Esophagus muscularis mucosa (tissue), 4 donors: ENCODE measurements around the gene ENOSF1. TPM values are rescaled to one million over a fixed set of nuclear protein-coding genes. Genes with fewer than 3 reads are reported as not detected.
"Not testable (repeated sequence)": the region's sequence is repeated elsewhere in the genome, so short reads cannot be mapped to it uniquely, and the experiment has no call there.

Experiments
- DNase-seq: peaks from one replicate; pipeline ENCODE4 v3.0.0-alpha.2; 2017; ENCODE audit errors: extremely low spot score
- H3K27ac ChIP-seq, 4 donors: fragments of 200-600 bp; sonication (generic); replicated peaks in 1 of 4; 1 replicate in 3 of 4; 2 replicates in 1 of 4; pipeline ENCODE4 v1.5.1; 2016 to 2019; ENCODE audit warnings: mild to moderate bottlenecking in 1 of 4
- H3K27me3 ChIP-seq, 4 donors: fragments of 200-600 bp; sonication (generic); one replicate each; pipeline versions ENCODE4 v1.5.1 to v1.6.0; 2016 to 2019
- H3K36me3 ChIP-seq, 4 donors: fragments of 200-600 bp; sonication (generic); one replicate each; pipeline ENCODE4 v1.5.1; 2016 to 2019
- H3K4me1 ChIP-seq, 4 donors: fragments of 200-600 bp; sonication (generic); one replicate each; pipeline ENCODE4 v1.5.1; 2016 to 2019
- H3K4me3 ChIP-seq, 4 donors: fragments of 200-600 bp; sonication (generic); 1 replicate in 2 of 4; 2 replicates in 2 of 4; pipeline ENCODE4 v1.5.1; 2016 to 2019; ENCODE audit warnings: mild to moderate bottlenecking in 4 of 4, moderate library complexity in 1 of 4
- H3K9me3 ChIP-seq, 4 donors: fragments of 200-600 bp; sonication (generic); 1 replicate in 3 of 4; 2 replicates in 1 of 4; pipeline ENCODE4 v1.5.1; 2016 to 2019
- EP300 ChIP-seq: sonication (generic); formaldehyde crosslinking; IDR thresholded peaks from one replicate; pipeline ENCODE4 v1.6.1; 2017; ENCODE audit warnings: antibody characterized with exemption
- POLR2A ChIP-seq: fragments of 450-650 bp; IDR thresholded peaks from one replicate; pipeline ENCODE4 v1.6.1; 2017; ENCODE audit warnings: antibody characterized with exemption, moderate library complexity, mild to moderate bottlenecking, low read depth
- POLR2AphosphoS5 ChIP-seq, 2 donors: sonication (generic); formaldehyde crosslinking; IDR thresholded peaks; one replicate each; pipeline ENCODE4 v1.6.1; 2017; ENCODE audit warnings: antibody characterized with exemption in 2 of 2
- WGBS: methylation state at CpG from one replicate; pipeline ENCODE4 v1.1.5; 2018; 5-methylcytosine and 5-hydroxymethylcytosine counted together
- intact Hi-C: fragments of 100-400 bp; cut with DNase I; formaldehyde crosslinking; loops from one replicate; pipeline ENCODE4 v1.15.1; 2023
- total RNA-seq, 4 donors: library from RNA; depleted of rRNA; stranded (reverse); fragments of >200 nt; gene quantifications; one replicate each; pipeline versions ENCODE4 v1.1.0 to v1.2.1, GENCODE V29; 2016
- TF ChIP-seq, protein P1 (sequence below), 3 experiments: fragments of 200-600 bp in 2 of 3; fragments of 450-650 bp in 1 of 3; sonication (generic) in 2 of 3; IDR thresholded peaks; one replicate each; pipeline ENCODE4 v1.5.1; 2017 to 2019; ENCODE audit warnings: antibody characterized with exemption in 3 of 3, mild to moderate bottlenecking in 2 of 3, moderate library complexity in 1 of 3

The ENOSF1 gene
- total RNA-seq, 4 donors from 2014 or later = 21.6 to 53.2 (median 26.1) TPM

DNA sequence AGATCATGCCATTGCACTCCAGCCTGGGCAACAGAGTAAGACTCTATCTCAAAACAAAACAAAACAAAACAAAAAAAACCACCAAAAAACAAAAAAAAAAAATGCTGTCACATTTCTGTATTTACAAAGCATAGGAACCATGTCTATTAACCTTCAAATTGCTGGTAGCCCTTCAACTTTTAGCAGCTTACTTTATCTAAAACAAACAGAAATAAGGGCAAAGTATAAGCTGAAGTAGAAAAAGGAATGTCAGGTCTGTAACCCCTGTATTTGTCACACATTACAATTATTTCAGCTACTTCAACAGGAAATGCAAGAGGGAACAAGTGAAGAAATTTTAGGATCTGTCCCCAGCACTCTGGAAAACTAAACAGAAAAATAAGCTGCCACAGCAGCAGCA lies 29.6 kb downstream of the ENOSF1 start:
- H3K36me3 ChIP-seq = peaks cover 0 to 83% (median 28%) of the 10 kb centered on the region in 4 donors
- H3K4me3 ChIP-seq = no peak overlapping the region
- H3K27ac ChIP-seq = no peak overlapping the region
- no peaks in the 10 kb centered on the region for H3K9me3 ChIP-seq
- intact Hi-C loops = no loop called here
- peaks cover 0 to 8% (median 0%) of the 10 kb centered on the region in 4 donors for H3K4me1 ChIP-seq
- no peaks in the 10 kb centered on the region for H3K27me3 ChIP-seq
- TF ChIP-seq, protein P1, sequence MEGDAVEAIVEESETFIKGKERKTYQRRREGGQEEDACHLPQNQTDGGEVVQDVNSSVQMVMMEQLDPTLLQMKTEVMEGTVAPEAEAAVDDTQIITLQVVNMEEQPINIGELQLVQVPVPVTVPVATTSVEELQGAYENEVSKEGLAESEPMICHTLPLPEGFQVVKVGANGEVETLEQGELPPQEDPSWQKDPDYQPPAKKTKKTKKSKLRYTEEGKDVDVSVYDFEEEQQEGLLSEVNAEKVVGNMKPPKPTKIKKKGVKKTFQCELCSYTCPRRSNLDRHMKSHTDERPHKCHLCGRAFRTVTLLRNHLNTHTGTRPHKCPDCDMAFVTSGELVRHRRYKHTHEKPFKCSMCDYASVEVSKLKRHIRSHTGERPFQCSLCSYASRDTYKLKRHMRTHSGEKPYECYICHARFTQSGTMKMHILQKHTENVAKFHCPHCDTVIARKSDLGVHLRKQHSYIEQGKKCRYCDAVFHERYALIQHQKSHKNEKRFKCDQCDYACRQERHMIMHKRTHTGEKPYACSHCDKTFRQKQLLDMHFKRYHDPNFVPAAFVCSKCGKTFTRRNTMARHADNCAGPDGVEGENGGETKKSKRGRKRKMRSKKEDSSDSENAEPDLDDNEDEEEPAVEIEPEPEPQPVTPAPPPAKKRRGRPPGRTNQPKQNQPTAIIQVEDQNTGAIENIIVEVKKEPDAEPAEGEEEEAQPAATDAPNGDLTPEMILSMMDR (IDR thresholded peaks at IDR 0.05) = no peak
- TF ChIP-seq EP300 (no peak), POLR2A (no peak), POLR2AphosphoS5 (IDR thresholded peaks at IDR 0.05) (no peak)
- no peak for DNase-seq

DNA sequence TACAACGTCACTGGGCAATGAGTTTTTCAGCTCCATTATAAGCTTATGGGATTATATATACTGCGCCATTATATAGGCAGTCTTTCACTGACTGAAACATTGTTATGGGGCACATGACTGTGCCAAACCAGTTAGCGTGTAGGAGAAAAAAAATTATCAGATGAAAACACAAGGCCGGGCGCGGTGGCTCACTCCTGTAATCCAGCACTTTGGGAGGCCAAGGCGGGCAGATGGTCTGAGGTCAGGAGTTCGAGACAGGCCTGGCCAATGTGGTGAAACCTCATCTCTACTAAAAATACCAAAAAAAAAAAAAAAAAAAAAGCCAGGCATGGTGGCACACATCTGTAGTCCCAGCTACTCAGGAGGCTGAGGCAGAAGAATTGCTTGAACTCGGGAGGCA lies 30.0 kb downstream of the ENOSF1 start:
- WGBS = 97% methylated on average over 9 of the region's 9 CpGs
- intact Hi-C loops, H3K27ac ChIP-seq, DNase-seq, H3K9me3 ChIP-seq, H3K27me3 ChIP-seq, H3K4me3 ChIP-seq: not testable (repeated sequence)
- H3K36me3 ChIP-seq = peaks cover 0 to 84% (median 30%) of the 10 kb centered on the region in 4 donors
- peaks cover 0 to 10% (median 0%) of the 10 kb centered on the region in 4 donors for H3K4me1 ChIP-seq

DNA sequence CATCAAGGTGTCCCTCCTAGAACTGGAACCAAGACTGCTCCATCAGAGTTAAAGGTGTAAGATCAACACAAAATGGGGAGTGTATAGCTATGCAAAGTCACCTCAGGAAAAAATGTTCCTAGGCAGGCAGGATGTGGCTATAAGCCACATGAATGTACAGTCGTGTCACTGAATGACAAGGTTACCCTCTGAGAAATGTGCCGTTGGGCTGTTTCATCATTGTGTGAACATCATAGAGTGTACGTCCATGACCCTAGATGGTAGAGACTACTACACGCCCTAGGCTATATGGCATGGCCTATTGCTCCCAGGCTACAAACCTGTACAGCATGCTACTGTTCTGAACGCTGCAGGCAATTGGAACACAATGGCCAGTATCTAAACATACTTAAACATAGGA lies 30.4 kb downstream of the ENOSF1 start:
- WGBS = 89% methylated on average over 5 of the region's 5 CpGs
- Histone ChIP-seq H3K27me3 (no peaks in the 10 kb centered on the region), H3K4me3 (no peak overlapping the region), H3K4me1 (peaks cover 0 to 10% (median 0%) of the 10 kb centered on the region in 4 donors), H3K36me3 (peaks cover under 1 to 84% (median 34%) of the 10 kb centered on the region in 4 donors), H3K27ac (no peak overlapping the region), H3K9me3 (no peaks in the 10 kb centered on the region)
- intact Hi-C loops = no loop called here
- TF ChIP-seq POLR2AphosphoS5 (IDR thresholded peaks at IDR 0.05) (no peak), EP300 (no peak), POLR2A (no peak)
- TF ChIP-seq, protein P1 (IDR thresholded peaks at IDR 0.05) = no peak
- no peak for DNase-seq

DNA sequence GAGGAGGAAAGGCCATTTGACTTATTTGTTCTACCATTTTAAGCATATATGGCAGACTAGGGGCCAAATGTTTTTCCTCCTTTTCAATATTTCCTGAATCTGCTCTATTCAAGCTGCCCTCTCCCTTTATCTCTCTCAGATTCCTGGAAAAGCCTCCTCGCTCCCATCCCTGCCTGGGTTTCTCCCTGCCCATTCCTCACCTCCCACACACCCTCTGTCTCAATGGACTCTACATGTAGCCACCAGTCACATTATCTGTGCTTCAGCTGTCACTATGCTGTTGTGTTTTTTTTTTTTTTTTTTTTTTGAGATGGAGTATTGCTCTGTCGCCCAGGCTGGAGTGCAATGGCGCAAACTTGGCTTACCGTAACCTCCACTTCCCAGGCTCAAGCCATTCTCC lies 32.0 kb downstream of the ENOSF1 start:
- Histone ChIP-seq H3K4me3 (no peak overlapping the region), H3K27ac (no peak overlapping the region), H3K27me3 (no peaks in the 10 kb centered on the region), H3K9me3 (no peaks in the 10 kb centered on the region), H3K4me1 (peaks cover 0 to 10% (median 0%) of the 10 kb centered on the region in 4 donors), H3K36me3 (peaks cover 5 to 81% (median 41%) of the 10 kb centered on the region in 4 donors)
- 99% methylated on average over 4 of the region's 4 CpGs for WGBS
- no peak for TF ChIP-seq POLR2AphosphoS5 (IDR thresholded peaks at IDR 0.05)
- TF ChIP-seq, protein P1 (IDR thresholded peaks at IDR 0.05) = no peak
- TF ChIP-seq EP300 = no peak
- no peak for TF ChIP-seq POLR2A
- DNase-seq = no peak
- intact Hi-C loops = no loop called here

DNA sequence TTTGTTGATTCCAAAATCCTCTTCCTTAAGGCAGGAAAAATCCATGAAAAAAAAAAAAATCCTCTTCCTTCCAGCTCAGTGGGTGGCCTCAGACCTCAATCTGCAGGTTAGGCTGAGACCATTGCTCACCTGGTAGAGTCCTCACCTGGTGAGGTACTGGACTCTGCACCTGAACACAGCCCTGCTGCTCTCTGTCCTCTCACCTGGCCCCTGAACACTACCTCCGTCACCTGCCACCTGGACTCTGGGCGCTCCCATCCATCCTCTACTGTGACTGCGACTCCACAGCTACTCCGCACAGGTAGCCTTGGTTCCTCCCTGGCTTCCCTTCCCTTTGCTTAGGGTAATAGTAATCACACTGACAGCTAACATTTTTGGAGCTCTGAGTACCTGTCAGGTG lies 32.9 kb downstream of the ENOSF1 start:
- no peak for TF ChIP-seq POLR2AphosphoS5 (IDR thresholded peaks at IDR 0.05)
- no peaks in the 10 kb centered on the region for H3K9me3 ChIP-seq
- 96% methylated on average over 4 of the region's 4 CpGs for WGBS

More for the DNA sequence above, 32.9 kb downstream of the ENOSF1 start:
- Histone ChIP-seq H3K4me1 (peaks cover 0 to 19% (median 5%) of the 10 kb centered on the region in 4 donors), H3K27ac (no peak overlapping the region), H3K36me3 (peaks cover 5 to 78% (median 46%) of the 10 kb centered on the region in 4 donors), H3K27me3 (no peaks in the 10 kb centered on the region), H3K4me3 (no peak overlapping the region)
- intact Hi-C loops = no loop called here
- DNase-seq = no peak
